ENCODE measurements around the gene UBE2QL1. TPM values are rescaled to one million over a fixed set of nuclear protein-coding genes. Genes with fewer than 3 reads are reported as not detected.

UBE2QL1 gene
- total RNA-seq, 2 experiments from 2014 or later, result 0.10 TPM

- no peak overlapping the region for H3K4me3 Mint-ChIP-seq
- no peak overlapping the region for H3K27ac Mint-ChIP-seq
- peaks cover 16% of the 10 kb centered on the region for H3K27me3 Mint-ChIP-seq
- H3K4me1 Mint-ChIP-seq, result no peaks in the 10 kb centered on the region
- CTCF ChIA-PET, result interaction anchor here (0.7 kb wide), 1 partner anchor 123 kb away, joined by 3 read pairs; no protein-coding TSS in a partner anchor
- POLR2A ChIA-PET, result no interaction called here
- H3K36me3 Mint-ChIP-seq (ENCODE audit: low read depth), result no peaks in the 10 kb centered on the region
- no peak for DNase-seq
- H3K9me3 Mint-ChIP-seq, result no peaks in the 10 kb centered on the region
Observed at GRCh38 chr5:6436715-6437331, 11.8 kb upstream of the UBE2QL1 start.

- Mint-ChIP-seq H3K4me3 (no peak overlapping the region), H3K36me3 (ENCODE audit: low read depth) (no peaks in the 10 kb centered on the region), H3K27me3 (peaks cover 24% of the 10 kb centered on the region), H3K4me1 (no peaks in the 10 kb centered on the region), H3K9me3 (no peaks in the 10 kb centered on the region), H3K27ac (no peak overlapping the region)
- ChIA-PET CTCF (no interaction called here), POLR2A (no interaction called here)
- no peak for DNase-seq
Observed at GRCh38 chr5:6439588-6440550, 8.8 kb upstream of the UBE2QL1 start.

GRCh38 chr5:6442333-6442732 lies 6.3 kb upstream of the UBE2QL1 start:
- DNase-seq, result no peak
- ChIA-PET POLR2A (no interaction called here), CTCF (no interaction called here)
- Mint-ChIP-seq H3K4me1 (no peaks in the 10 kb centered on the region), H3K36me3 (ENCODE audit: low read depth) (no peaks in the 10 kb centered on the region), H3K27me3 (peaks cover 35% of the 10 kb centered on the region), H3K9me3 (no peaks in the 10 kb centered on the region), H3K4me3 (no peak overlapping the region), H3K27ac (no peak overlapping the region)

GRCh38 chr5:6443326-6443725 lies 5.3 kb upstream of the UBE2QL1 start:
- POLR2A ChIA-PET, result no interaction called here

GRCh38 chr5:6446042-6446441 lies 2.6 kb upstream of the UBE2QL1 start:
- Mint-ChIP-seq H3K4me3 (no peak overlapping the region), H3K9me3 (no peaks in the 10 kb centered on the region), H3K4me1 (peaks cover 7% of the 10 kb centered on the region), H3K36me3 (ENCODE audit: low read depth) (no peaks in the 10 kb centered on the region), H3K27me3 (peaks cover 48% of the 10 kb centered on the region), H3K27ac (no peak overlapping the region)
- DNase-seq, result no peak
- ChIA-PET CTCF (no interaction called here), POLR2A (no interaction called here)

More at GRCh38 chr5:6443326-6443725, 5.3 kb upstream of the UBE2QL1 start:
- Mint-ChIP-seq H3K4me3 (no peak overlapping the region), H3K27me3 (peaks cover 32% of the 10 kb centered on the region), H3K4me1 (no peaks in the 10 kb centered on the region), H3K9me3 (no peaks in the 10 kb centered on the region), H3K36me3 (ENCODE audit: low read depth) (no peaks in the 10 kb centered on the region), H3K27ac (no peak overlapping the region)
- DNase-seq, result no peak
- CTCF ChIA-PET, result no interaction called here

- no peak overlapping the region for H3K27ac Mint-ChIP-seq
- no peak for DNase-seq
- H3K36me3 Mint-ChIP-seq (ENCODE audit: low read depth), result no peaks in the 10 kb centered on the region
- H3K27me3 Mint-ChIP-seq, result peaks cover 51% of the 10 kb centered on the region
- no peaks in the 10 kb centered on the region for H3K9me3 Mint-ChIP-seq
- ChIA-PET CTCF (no interaction called here), POLR2A (no interaction called here)
- no peak overlapping the region for H3K4me3 Mint-ChIP-seq
- peaks cover 7% of the 10 kb centered on the region for H3K4me1 Mint-ChIP-seq
Observed at GRCh38 chr5:6446626-6447309, 1.9 kb upstream of the UBE2QL1 start.

- ChIA-PET POLR2A (no interaction called here), CTCF (no interaction called here)
- Mint-ChIP-seq H3K36me3 (ENCODE audit: low read depth) (no peaks in the 10 kb centered on the region), H3K4me3 (no peak overlapping the region), H3K4me1 (peaks cover 7% of the 10 kb centered on the region), H3K27ac (no peak overlapping the region), H3K27me3 (peaks cover 50% of the 10 kb centered on the region), H3K9me3 (no peaks in the 10 kb centered on the region)
- no peak for DNase-seq
Observed at GRCh38 chr5:6447384-6448140, 1.1 kb upstream of the UBE2QL1 start.

- H3K27ac Mint-ChIP-seq, result no peak overlapping the region
- no peaks in the 10 kb centered on the region for H3K36me3 Mint-ChIP-seq (ENCODE audit: low read depth)
- ChIA-PET POLR2A (no interaction called here), CTCF (no interaction called here)
- H3K4me1 Mint-ChIP-seq, result peaks cover 7% of the 10 kb centered on the region
- H3K27me3 Mint-ChIP-seq, result peaks cover 51% of the 10 kb centered on the region
- DNase-seq, result no peak
- no peaks in the 10 kb centered on the region for H3K9me3 Mint-ChIP-seq
- no peak overlapping the region for H3K4me3 Mint-ChIP-seq
Observed at GRCh38 chr5:6448141-6448491, 543 bp upstream of the UBE2QL1 start.

GRCh38 chr5:6449465-6450158 lies 953 bp downstream of the UBE2QL1 start:
- peaks cover 7% of the 10 kb centered on the region for H3K4me1 Mint-ChIP-seq
- ChIA-PET CTCF (no interaction called here), POLR2A (no interaction called here)
- H3K4me3 Mint-ChIP-seq, result peak overlapping the region; percentile 53
- DNase-seq, result no peak
- H3K9me3 Mint-ChIP-seq, result no peaks in the 10 kb centered on the region
- H3K27ac Mint-ChIP-seq, result no peak overlapping the region
- no peaks in the 10 kb centered on the region for H3K36me3 Mint-ChIP-seq (ENCODE audit: low read depth)
- H3K27me3 Mint-ChIP-seq, result peaks cover 54% of the 10 kb centered on the region

- POLR2A ChIA-PET, result no interaction called here
- Mint-ChIP-seq H3K27ac (no peak overlapping the region), H3K9me3 (no peaks in the 10 kb centered on the region), H3K4me3 (no peak overlapping the region), H3K4me1 (peaks cover 7% of the 10 kb centered on the region), H3K27me3 (peaks cover 56% of the 10 kb centered on the region), H3K36me3 (ENCODE audit: low read depth) (no peaks in the 10 kb centered on the region)
- CTCF ChIA-PET, result no interaction called here
- DNase-seq, result no peak
Observed at GRCh38 chr5:6450319-6450833, 1.7 kb downstream of the UBE2QL1 start.

- Mint-ChIP-seq H3K4me3 (no peak overlapping the region), H3K9me3 (no peaks in the 10 kb centered on the region), H3K4me1 (peaks cover 7% of the 10 kb centered on the region), H3K36me3 (ENCODE audit: low read depth) (no peaks in the 10 kb centered on the region), H3K27ac (no peak overlapping the region), H3K27me3 (peaks cover 61% of the 10 kb centered on the region)
- ChIA-PET POLR2A (no interaction called here), CTCF (interaction anchor here (0.6 kb wide), 1 partner anchor 312 kb away, joined by 3 read pairs; no protein-coding TSS in a partner anchor)
- no peak for DNase-seq
Observed at GRCh38 chr5:6452622-6453504, 4.2 kb downstream of the UBE2QL1 start.
